ENCODE results near the gene WTIP. TPM values are rescaled to one million over a fixed set of nuclear protein-coding genes. Genes with fewer than 3 reads are reported as not detected.

Gene WTIP
- total RNA-seq, 1 experiment from 2014 or later: 32.5 TPM

GRCh38 chr19:34534206-34534605 lies 52.6 kb downstream of the WTIP start:
- no peak overlapping the region for H4K91ac ChIP-seq (ENCODE audit: insufficient read length, low read depth, low read length)
- H3K14ac ChIP-seq (ENCODE audit: insufficient read depth, low read length): no peak overlapping the region
- no peak overlapping the region for H2BK5ac ChIP-seq (ENCODE audit: insufficient read length, low read length)
- no peak overlapping the region for H2AFZ ChIP-seq (ENCODE audit: low read length)
- no peak overlapping the region for H2BK15ac ChIP-seq (ENCODE audit: low read depth, low read length)
- H4K5ac ChIP-seq (ENCODE audit: insufficient read length, low read depth, low read length): no peak overlapping the region
- H3K79me2 ChIP-seq (ENCODE audit: insufficient read depth, low read length): no peaks in the 10 kb centered on the region
- H3K4ac ChIP-seq (ENCODE audit: low read depth, low read length): no peak overlapping the region
- H3K9ac ChIP-seq (ENCODE audit: extremely low read depth, insufficient read length, low read length): no peak overlapping the region
- H3K18ac ChIP-seq (ENCODE audit: insufficient read length, low read depth, low read length): no peak overlapping the region
- H3T11ph ChIP-seq (ENCODE audit: low read length): no peak overlapping the region
- no peak overlapping the region for H3K4me2 ChIP-seq (ENCODE audit: insufficient read depth, insufficient read length, low read length)
- no peaks in the 10 kb centered on the region for H3K79me1 ChIP-seq (ENCODE audit: insufficient read depth, low read depth, low read length, poor library complexity, severe bottlenecking)
- H3K56ac ChIP-seq (ENCODE audit: insufficient read length, low read depth, low read length): no peak overlapping the region
- H4K8ac ChIP-seq (replicated peaks; ENCODE audit: insufficient read length, low read depth, low read length): no peak overlapping the region
- no peak for TF ChIP-seq CTCF (conservative IDR thresholded peaks at IDR 0.05)
- H4K20me1 ChIP-seq (ENCODE audit: control insufficient read depth, insufficient read depth, insufficient read length): no peaks in the 10 kb centered on the region
- H2BK12ac ChIP-seq (ENCODE audit: insufficient read length, low read depth, low read length): no peak overlapping the region
- H2AK5ac ChIP-seq (ENCODE audit: insufficient read length, low read length): no peak overlapping the region
- Mint-ChIP-seq H3K9me3 (peaks cover 3 to 75% of the 10 kb centered on the region in 2 experiments; a peak in 3 of 5 replicates), H3K4me1 (no peaks in the 10 kb centered on the region), H3K36me3 (ENCODE audit: insufficient read depth in 1 of 3, low read depth in 3 of 3) (no peaks in the 10 kb centered on the region; a peak in 1 of 7 replicates), H3K27me3 (ENCODE audit: low read depth) (peaks cover 47% of the 10 kb centered on the region), H3K4me3 (no peak overlapping the region), H3K27ac (no peak overlapping the region)
- no peak overlapping the region for H2BK120ac ChIP-seq (ENCODE audit: low read depth, low read length, poor library complexity, severe bottlenecking)
- no peaks in the 10 kb centered on the region for H3K9me3 ChIP-seq (ENCODE audit: control insufficient read depth, low read depth, low read length)
- H3K27me3 ChIP-seq (ENCODE audit: insufficient read depth, low read length): no peaks in the 10 kb centered on the region
- no peak overlapping the region for H3K23ac ChIP-seq (ENCODE audit: insufficient read length, low read depth, low read length)
- H3K27ac ChIP-seq (ENCODE audit: insufficient read length, low read depth, low read length): no peak overlapping the region
- DNase-seq: no peak
- no peaks in the 10 kb centered on the region for H3K23me2 ChIP-seq (ENCODE audit: insufficient read length, low read depth, low read length, poor library complexity, severe bottlenecking)
- no peaks in the 10 kb centered on the region for H3K4me1 ChIP-seq (ENCODE audit: insufficient read depth, low read length)
- no peak overlapping the region for H2BK20ac ChIP-seq (ENCODE audit: low read depth, low read length, poor library complexity, severe bottlenecking)

Measured in H9 (cell line).